Right cardiac atrium (tissue), 5 donors: ENCODE results near the gene ZNF141. TPM values are rescaled to one million over a fixed set of nuclear protein-coding genes. Genes with fewer than 3 reads are reported as not detected.
"Not testable (repeated sequence)": the region's sequence is repeated elsewhere in the genome, so short reads cannot be mapped to it uniquely, and the experiment has no call there.

Source experiments
- ATAC-seq, 2 donors: fragments of 200-7000 bp; cut with Tn5 transposase; one replicate each; pipeline versions ENCODE4 v1.8.0 to v1.9.1; 2020; ENCODE audit warnings: moderate library complexity in 2 of 2, mild to moderate bottlenecking in 1 of 2
- DNase-seq, 3 donors: peaks; one replicate each; pipeline ENCODE4 v3.0.0-alpha.2; 2020
- H3K27ac ChIP-seq: one replicate; pipeline ENCODE4 v1.5.1; 2013; ENCODE audit warnings: mild to moderate bottlenecking, low read length, control low read depth, moderate library complexity
- H3K27me3 ChIP-seq: one replicate; pipeline ENCODE4 v1.6.1; 2013; ENCODE audit not compliant: control insufficient read depth, insufficient read depth
- H3K4me1 ChIP-seq: one replicate; pipeline ENCODE4 v1.6.1; 2013; ENCODE audit warnings: low read length; ENCODE audit not compliant: control insufficient read depth, insufficient read depth
- H3K4me3 ChIP-seq: one replicate; pipeline ENCODE4 v1.5.1; 2013; ENCODE audit warnings: low read length, control low read depth
- H3K9me3 ChIP-seq: one replicate; pipeline ENCODE4 v1.6.1; 2013; ENCODE audit warnings: low read length; ENCODE audit not compliant: control insufficient read depth
- WGBS: extraction: QIAGEN DNeasy Blood & Tissue Kit; methylation state at CpG from one replicate; pipeline ENCODE4 v1.1.7; 2013; 5-methylcytosine and 5-hydroxymethylcytosine counted together
- intact Hi-C, 4 donors: fragments of 100-400 bp; cut with DNase I; formaldehyde crosslinking; loops; one replicate each; pipeline versions ENCODE4 v1.11.0 to v1.14.0; 2022 to 2023
- long read RNA-seq, 4 donors: library from polyadenylated mRNA; unstranded; transcript quantifications; one replicate each; pipeline ENCODE4 v2.0.0, GENCODE V29; 2020 to 2021
- polyA plus RNA-seq: library from polyadenylated mRNA; stranded (reverse); fragments of 200-250 nt; gene quantifications from one replicate; pipeline ENCODE4 v1.2.3, GENCODE V29; 2013
- total RNA-seq, 4 donors: library from RNA; stranded (reverse); fragmentation: NEBNext Ultra II Directional; extraction: Animal tissue kit (Norgen Biotek cat#: 25700); gene quantifications; one replicate each; pipeline ENCODE4 v1.2.1, GENCODE V29; 2021
- donor health status: healthy with polysubstance abuse.
- donor health status: DM: no; HTN: yes; CAD: no.
- donor health status: DM: no; HTN: no; CAD: no.
- donor health status: DM: no; HTN: yes; CAD: no; lungs with severe emphysema.
- donor health status: DM: yes; HTN: yes; CAD: no.

The ZNF141 gene
- total RNA-seq (10 to 100 TPM; 10.1 to 11.5 (median 11.3) TPM), polyA plus RNA-seq (3.1 TPM)
- long read RNA-seq, donor 1, transcript ZNF141-201 (4 exons, 2,970 nt) = major isoform, 5 of 11 reads
- long read RNA-seq, donor 1, partial matches to known transcripts = 2 of 11 reads
- long read RNA-seq, donor 1, other reads (novel, unspliced or antisense) = 2 of 11 reads
- long read RNA-seq, donor 2, partial matches to known transcripts = 0 of 2 reads
- long read RNA-seq, donor 2, other reads (novel, unspliced or antisense) = 1 of 2 reads
- long read RNA-seq, donor 3, transcript ZNF141-201 (4 exons, 2,970 nt) = major isoform, 7 of 12 reads
- long read RNA-seq, donor 3, partial matches to known transcripts = 2 of 12 reads
- long read RNA-seq, donor 3, other reads (novel, unspliced or antisense) = 3 of 12 reads
- long read RNA-seq, donor 4, partial matches to known transcripts = 0 of 2 reads
- long read RNA-seq, donor 4, other reads (novel, unspliced or antisense) = 1 of 2 reads

DNA sequence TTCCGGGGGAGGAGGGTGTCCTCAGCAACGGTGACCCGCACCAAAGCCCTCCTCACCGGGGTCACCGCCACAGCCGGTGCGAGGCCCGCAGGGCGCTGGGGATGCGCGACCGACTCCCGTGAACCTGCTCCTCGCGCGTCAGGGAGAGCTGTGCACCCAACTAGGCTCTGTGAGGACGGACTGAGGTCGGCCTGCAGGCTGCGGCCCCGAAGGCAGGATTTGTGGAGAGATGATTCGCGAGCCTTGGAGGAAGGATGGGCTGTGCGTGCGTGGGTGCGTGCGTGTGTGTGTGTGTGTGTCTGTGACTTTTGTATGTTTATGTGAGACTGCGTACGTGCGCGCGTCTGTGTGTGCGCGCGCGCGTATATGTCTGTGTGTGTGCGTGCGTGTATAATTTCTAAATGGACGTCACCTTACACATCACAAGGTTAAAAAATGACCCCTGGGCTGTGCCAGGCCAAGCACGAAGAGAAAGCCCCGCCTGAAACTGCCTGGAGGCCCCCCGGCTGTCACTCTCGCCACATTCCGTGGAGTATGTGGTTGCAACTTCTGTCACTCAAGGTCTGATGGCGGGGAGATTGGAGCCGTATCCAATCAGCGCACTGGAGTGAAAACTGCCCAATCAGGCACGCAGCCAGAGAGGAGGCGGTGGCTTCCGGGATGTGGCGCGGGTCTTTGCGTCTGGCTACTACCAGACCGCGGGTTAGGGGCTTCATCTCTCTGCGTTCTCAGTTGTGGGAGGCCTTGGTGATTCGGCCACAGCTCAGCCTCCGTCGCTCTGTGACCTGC lies at the start of gene ZNF141:
Gene ZNF141 (plus strand): TSS at position 672 of the 789 bp plus-strand sequence. CDS start 170 bp downstream, outside the sequence.
- ATAC-seq (peak; percentile 98 to 99), DNase-seq (peak; percentile 96 to 97 (median 97))
- Histone ChIP-seq H3K27me3 (no peaks in the 10 kb centered on the region), H3K9me3 (peaks cover 2% of the 10 kb centered on the region), H3K27ac (peak within 1 kb of the TSS; percentile 91), H3K4me1 (peaks cover 7% of the 10 kb centered on the region), H3K4me3 (peak within 1 kb of the TSS; percentile 55)
- intact Hi-C loops = no loop called here
- under 1% methylated on average over 59 of the region's 59 CpGs for WGBS

GRCh38 chr4:288891-289290 lies 48.7 kb upstream of the ZNF141 start:
- intact Hi-C loops = no loop called here
- peaks cover 5% of the 10 kb centered on the region for H3K9me3 ChIP-seq
- no peak overlapping the region for H3K27ac ChIP-seq
- WGBS = 91% methylated on average over 2 of the region's 2 CpGs
- ATAC-seq = no peak
- H3K4me3 ChIP-seq = no peak overlapping the region
- no peaks in the 10 kb centered on the region for H3K27me3 ChIP-seq
- no peak for DNase-seq
- H3K4me1 ChIP-seq = no peaks in the 10 kb centered on the region

- DNase-seq (no peak), ATAC-seq (no peak)
- Histone ChIP-seq H3K9me3 (peaks cover 1% of the 10 kb centered on the region), H3K4me1 (no peaks in the 10 kb centered on the region), H3K4me3 (no peak overlapping the region), H3K27ac (no peak overlapping the region), H3K27me3 (no peaks in the 10 kb centered on the region)
- intact Hi-C loops = no loop called here
- WGBS = 98% methylated on average over 3 of the region's 3 CpGs
Observed at GRCh38 chr4:294732-295131, 42.9 kb upstream of the ZNF141 start.

- Histone ChIP-seq H3K27ac (no peak overlapping the region), H3K9me3 (peaks cover 1% of the 10 kb centered on the region), H3K4me1 (peaks cover 2% of the 10 kb centered on the region), H3K27me3 (no peaks in the 10 kb centered on the region), H3K4me3 (no peak overlapping the region)
- intact Hi-C loops = no loop called here
- no peak for ATAC-seq
- DNase-seq = no peak
- 94% methylated on average over 4 of the region's 4 CpGs for WGBS
Observed at GRCh38 chr4:302381-302780, 35.2 kb upstream of the ZNF141 start.

DNA sequence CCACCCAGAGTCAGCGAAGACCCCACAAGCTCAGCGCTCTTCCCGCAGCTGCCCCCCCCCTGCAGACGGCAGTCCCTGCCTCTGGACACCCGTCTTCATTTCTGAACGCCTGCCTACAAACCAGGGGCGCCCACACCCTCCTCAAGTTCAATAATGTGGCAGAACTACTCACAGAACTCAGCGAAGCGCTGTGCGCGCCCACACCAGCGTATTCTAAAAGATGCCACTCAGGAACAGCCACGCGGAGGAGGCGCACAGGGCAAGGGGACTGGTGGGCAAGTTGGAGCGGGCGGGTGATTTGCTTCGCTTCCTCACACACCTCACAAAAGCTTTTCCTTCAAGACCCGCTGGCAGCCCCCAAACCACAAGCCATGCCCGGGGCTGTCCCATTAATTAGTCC lies 33.1 kb upstream of the ZNF141 start:
- H3K27ac ChIP-seq, DNase-seq, H3K4me1 ChIP-seq, H3K9me3 ChIP-seq, H3K27me3 ChIP-seq, ATAC-seq, intact Hi-C loops: not testable (repeated sequence)
- H3K4me3 ChIP-seq = peak overlapping the region; percentile 56
- WGBS = 9% methylated on average over 20 of the region's 20 CpGs

DNA sequence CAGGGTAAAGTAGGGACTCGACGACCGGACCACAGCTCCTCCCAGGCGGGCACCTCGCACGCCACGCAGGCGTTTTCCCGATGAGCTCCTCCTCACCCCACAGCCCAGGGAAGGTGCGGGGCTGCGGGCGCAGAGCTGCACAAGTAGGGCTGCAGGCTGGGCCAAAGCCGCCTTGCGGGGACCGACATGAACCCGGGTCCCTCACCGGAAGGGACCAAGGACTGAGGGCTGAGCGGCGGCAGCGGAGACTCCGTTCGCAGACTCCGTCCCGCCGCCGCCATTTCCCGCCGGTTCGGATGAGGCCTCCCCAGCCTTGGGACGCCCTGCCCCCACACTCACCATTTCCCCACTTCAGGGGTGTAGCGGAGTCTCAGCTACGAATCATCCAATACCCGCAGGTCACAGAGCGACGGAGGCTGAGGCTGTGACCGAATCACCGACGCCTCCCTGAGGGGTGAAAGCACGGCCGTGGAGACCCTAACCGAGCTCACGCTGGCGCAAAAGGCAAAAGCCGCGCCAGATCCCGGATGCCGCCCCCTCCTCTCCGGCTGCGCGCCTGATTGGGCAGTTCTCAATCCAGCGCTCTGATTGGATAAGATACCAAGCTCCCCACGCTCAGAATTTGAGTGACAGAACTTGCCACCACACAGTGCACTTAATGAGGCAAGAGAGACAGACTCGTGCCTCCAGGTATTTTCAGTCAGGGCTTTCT lies 32.5 kb upstream of the ZNF141 start, which contains the start of gene ZNF732:
Gene ZNF732 (minus strand): TSS at position 506 of the 712 bp plus-strand sequence. CDS start 164 bp downstream, at position 342.
- DNase-seq (peak; percentile 54 to 64 (median 58)), ATAC-seq (peak; percentile 92 to 100)
- intact Hi-C loops = no loop called here
- WGBS = 4% methylated on average over 53 of the region's 53 CpGs
- no peaks in the 10 kb centered on the region for H3K9me3 ChIP-seq
- peaks cover 2% of the 10 kb centered on the region for H3K4me1 ChIP-seq
- no peaks in the 10 kb centered on the region for H3K27me3 ChIP-seq
- no peak within 1 kb of the TSS for H3K27ac ChIP-seq
- peak within 1 kb of the TSS; percentile 56 for H3K4me3 ChIP-seq

DNA sequence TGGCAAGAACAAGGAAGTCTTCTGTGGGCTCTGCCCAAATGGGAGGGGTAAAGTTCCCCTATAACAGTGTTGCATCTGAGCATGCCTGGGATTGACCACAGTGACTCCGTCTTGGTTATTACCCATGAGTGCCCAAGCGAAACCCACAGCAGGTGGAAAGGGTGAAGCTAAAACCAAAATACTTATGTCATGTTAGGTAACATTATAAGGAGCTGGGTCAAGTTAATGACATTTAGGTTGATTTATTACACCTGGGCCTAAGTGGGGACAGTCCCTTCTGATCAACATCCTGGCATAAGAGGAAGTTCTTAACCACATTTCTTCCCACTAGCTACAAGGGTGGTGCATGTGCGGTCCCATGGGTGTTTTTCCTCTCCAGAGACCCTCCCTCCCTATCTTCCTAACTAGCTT lies 31.1 kb upstream of the ZNF141 start:
- H3K27me3 ChIP-seq = no peaks in the 10 kb centered on the region
- WGBS = 88% methylated on average over 3 of the region's 3 CpGs
- H3K9me3 ChIP-seq = no peaks in the 10 kb centered on the region
- DNase-seq (no peak), ATAC-seq (no peak)
- intact Hi-C loops = no loop called here
- no peak overlapping the region for H3K4me3 ChIP-seq
- H3K27ac ChIP-seq = no peak overlapping the region
- peaks cover 2% of the 10 kb centered on the region for H3K4me1 ChIP-seq

- ATAC-seq (no peak), DNase-seq (no peak)
- WGBS = 74% methylated on average over 1 of the region's 1 CpG
- Histone ChIP-seq H3K4me3 (no peak overlapping the region), H3K27me3 (no peaks in the 10 kb centered on the region), H3K27ac (no peak overlapping the region), H3K4me1 (peaks cover 2% of the 10 kb centered on the region), H3K9me3 (no peaks in the 10 kb centered on the region)
- intact Hi-C loops = no loop called here
Observed at GRCh38 chr4:309807-310206, 27.8 kb upstream of the ZNF141 start.

DNA sequence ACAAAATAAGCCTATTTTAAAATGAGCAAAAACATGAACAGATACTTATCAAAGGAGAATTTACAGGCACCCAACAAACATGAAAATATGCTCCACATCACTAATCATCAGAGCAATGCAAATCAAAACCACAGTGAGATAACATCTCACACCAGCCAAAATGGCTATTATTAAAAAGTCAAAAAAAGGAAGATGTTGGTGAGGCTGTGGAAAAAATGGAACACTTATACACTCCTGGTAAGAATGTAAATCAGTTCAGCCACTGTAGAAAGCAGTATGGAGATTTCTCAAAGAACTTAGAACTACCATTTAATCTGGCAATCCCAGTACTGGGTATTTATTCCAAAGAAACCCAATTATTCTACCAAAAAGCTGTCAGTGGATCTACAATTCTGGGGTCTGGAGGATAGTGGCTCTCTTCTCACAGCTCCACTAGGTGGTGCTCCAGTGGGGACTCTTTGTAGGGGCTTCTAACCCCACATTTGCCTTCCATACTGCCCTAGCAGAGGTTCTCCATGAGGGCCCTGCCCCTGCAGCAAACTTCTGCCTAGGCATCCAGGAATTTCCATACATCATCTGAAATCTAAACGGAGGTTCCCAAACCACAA lies 23.2 kb upstream of the ZNF141 start:
- Histone ChIP-seq H3K27ac (no peak overlapping the region), H3K4me1 (no peaks in the 10 kb centered on the region), H3K9me3 (no peaks in the 10 kb centered on the region), H3K4me3 (no peak overlapping the region), H3K27me3 (no peaks in the 10 kb centered on the region)
- no peak for DNase-seq
- WGBS = 82% methylated on average over 1 of the region's 1 CpG
- intact Hi-C loops = no loop called here
- no peak for ATAC-seq

DNA sequence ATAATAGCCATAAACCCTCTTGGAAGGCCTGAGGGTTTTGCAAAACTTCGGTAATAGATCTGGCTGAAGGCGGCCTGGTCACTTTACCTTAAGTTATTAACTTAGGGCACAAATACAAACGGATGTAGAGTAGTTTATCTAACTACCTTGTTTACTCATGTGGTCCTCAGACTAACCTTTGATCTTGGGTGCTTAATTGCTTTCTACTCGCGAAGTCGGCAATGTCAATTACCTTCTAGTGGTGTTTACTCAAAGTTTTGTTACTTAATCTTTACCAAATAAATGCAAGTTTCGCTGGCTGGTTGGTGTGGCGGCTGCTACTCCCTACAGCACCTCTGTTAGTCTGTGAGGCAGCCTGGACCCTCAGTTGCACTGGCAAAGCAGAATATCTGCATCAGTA lies 8.9 kb upstream of the ZNF141 start:
- Histone ChIP-seq H3K27ac (no peak overlapping the region), H3K9me3 (no peaks in the 10 kb centered on the region), H3K4me1 (no peaks in the 10 kb centered on the region), H3K4me3 (no peak overlapping the region), H3K27me3 (no peaks in the 10 kb centered on the region)
- DNase-seq = no peak
- 95% methylated on average over 8 of the region's 8 CpGs for WGBS
- intact Hi-C loops = no loop called here
- no peak for ATAC-seq
